Chondrocyte (in vitro differentiated cells): ENCODE results near the gene RAB44. TPM values are rescaled to one million over a fixed set of nuclear protein-coding genes. Genes with fewer than 3 reads are reported as not detected.

Source experiments
- DNase-seq: peaks from one replicate; pipeline ENCODE4 v3.0.0; 2021; ENCODE audit warnings: mixed read lengths, low spot score
- H3K27ac Mint-ChIP-seq: one replicate; pipeline ENCODE4 v1.8.0; 2021; ENCODE audit warnings: mild to moderate bottlenecking, moderate library complexity, mixed read lengths; ENCODE audit not compliant: unreplicated experiment
- H3K27me3 Mint-ChIP-seq: 2 replicates; pipeline ENCODE4 v1.8.0; 2021; ENCODE audit warnings: low read depth, mixed read lengths
- H3K36me3 Mint-ChIP-seq: 2 replicates; pipeline ENCODE4 v1.8.0; 2021; ENCODE audit warnings: low read depth, mixed read lengths
- H3K4me1 Mint-ChIP-seq: 2 replicates; pipeline ENCODE4 v1.8.0; 2021; ENCODE audit warnings: low read depth, mild to moderate bottlenecking, mixed read lengths
- H3K4me3 Mint-ChIP-seq: one replicate; pipeline ENCODE4 v1.8.0; 2021; ENCODE audit warnings: mild to moderate bottlenecking, moderate library complexity, mixed read lengths; ENCODE audit not compliant: unreplicated experiment
- H3K9me3 Mint-ChIP-seq: 2 replicates; pipeline ENCODE4 v1.8.0; 2021; ENCODE audit warnings: low read depth, mixed read lengths
- total RNA-seq: library from RNA; stranded (reverse); gene quantifications from 3 replicates; pipeline ENCODE4 v1.2.1, GENCODE V29; 2021
- TF ChIP-seq, protein P1 (sequence below): fragments of 200-600 bp; sonication (generic); IDR thresholded peaks from 2 replicates; pipeline ENCODE4 v1.5.0; 2021; ENCODE audit warnings: antibody characterized with exemption, mild to moderate bottlenecking, moderate library complexity

RAB44 gene
- total RNA-seq, 1 donor from 2014 or later = not detected

DNA sequence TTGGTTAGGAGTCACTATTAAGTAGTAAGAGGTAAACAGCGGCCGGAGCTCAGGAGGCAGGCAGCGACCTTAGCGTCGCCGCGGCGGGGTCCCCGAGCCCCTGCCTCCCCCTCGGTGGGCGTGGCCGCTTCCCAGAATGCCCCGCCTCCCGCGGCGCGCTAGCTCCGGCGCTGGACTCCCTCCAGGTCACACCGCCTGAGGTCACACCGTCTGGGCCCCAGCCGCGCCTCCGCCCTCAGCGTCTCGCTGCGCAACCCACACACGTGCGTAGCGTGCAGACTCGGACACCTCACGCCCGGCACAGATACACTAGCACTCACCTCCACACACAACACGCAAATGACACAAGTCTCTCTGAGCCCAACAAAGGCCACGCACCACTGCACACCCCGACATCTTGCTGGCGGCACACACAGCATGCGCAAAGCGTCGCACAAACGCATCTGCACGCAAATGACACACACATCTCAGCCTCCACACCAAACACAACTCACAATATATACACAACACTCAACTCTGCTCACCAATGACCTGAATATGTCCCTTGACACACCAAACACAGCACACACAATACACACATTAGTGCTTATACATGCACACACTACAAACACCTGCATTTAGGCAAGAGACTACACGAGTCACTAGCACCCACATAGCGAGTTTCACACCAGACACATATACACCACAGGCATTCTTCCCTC is 36.7 kb upstream of the RAB44 start:
- TF ChIP-seq, protein P1, sequence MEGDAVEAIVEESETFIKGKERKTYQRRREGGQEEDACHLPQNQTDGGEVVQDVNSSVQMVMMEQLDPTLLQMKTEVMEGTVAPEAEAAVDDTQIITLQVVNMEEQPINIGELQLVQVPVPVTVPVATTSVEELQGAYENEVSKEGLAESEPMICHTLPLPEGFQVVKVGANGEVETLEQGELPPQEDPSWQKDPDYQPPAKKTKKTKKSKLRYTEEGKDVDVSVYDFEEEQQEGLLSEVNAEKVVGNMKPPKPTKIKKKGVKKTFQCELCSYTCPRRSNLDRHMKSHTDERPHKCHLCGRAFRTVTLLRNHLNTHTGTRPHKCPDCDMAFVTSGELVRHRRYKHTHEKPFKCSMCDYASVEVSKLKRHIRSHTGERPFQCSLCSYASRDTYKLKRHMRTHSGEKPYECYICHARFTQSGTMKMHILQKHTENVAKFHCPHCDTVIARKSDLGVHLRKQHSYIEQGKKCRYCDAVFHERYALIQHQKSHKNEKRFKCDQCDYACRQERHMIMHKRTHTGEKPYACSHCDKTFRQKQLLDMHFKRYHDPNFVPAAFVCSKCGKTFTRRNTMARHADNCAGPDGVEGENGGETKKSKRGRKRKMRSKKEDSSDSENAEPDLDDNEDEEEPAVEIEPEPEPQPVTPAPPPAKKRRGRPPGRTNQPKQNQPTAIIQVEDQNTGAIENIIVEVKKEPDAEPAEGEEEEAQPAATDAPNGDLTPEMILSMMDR = no peak
- H3K36me3 Mint-ChIP-seq = no peaks in the 10 kb centered on the region
- DNase-seq = peak; percentile 25
- H3K4me3 Mint-ChIP-seq = no peak overlapping the region
- no peaks in the 10 kb centered on the region for H3K9me3 Mint-ChIP-seq
- no peaks in the 10 kb centered on the region for H3K27me3 Mint-ChIP-seq
- peaks cover 7% of the 10 kb centered on the region for H3K4me1 Mint-ChIP-seq
- H3K27ac Mint-ChIP-seq = no peak overlapping the region

DNA sequence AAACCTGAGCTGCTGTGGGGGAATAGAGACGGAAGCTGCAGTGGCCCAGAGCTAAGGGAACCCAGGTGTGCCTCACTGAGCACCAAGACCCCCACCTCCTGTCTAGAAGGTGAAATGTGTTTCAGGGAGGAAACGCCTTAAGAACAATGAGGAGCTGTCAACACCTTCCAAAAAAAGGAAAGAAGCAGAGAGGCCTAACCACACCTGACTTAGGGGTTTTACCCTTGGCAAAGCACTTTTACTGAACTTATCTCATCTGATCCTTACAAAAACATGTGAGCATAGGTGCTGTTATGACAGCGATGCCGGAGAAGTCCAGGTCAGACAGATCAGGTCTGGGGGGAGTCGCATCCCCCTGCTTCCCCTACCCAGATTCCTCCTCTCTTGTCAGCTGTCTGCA is 35.2 kb upstream of the RAB44 start:
- Mint-ChIP-seq H3K4me3 (no peak overlapping the region), H3K4me1 (peaks cover 18% of the 10 kb centered on the region), H3K36me3 (no peaks in the 10 kb centered on the region), H3K27ac (no peak overlapping the region), H3K27me3 (no peaks in the 10 kb centered on the region), H3K9me3 (no peaks in the 10 kb centered on the region)
- DNase-seq = no peak
- TF ChIP-seq, protein P1 = no peak

DNA sequence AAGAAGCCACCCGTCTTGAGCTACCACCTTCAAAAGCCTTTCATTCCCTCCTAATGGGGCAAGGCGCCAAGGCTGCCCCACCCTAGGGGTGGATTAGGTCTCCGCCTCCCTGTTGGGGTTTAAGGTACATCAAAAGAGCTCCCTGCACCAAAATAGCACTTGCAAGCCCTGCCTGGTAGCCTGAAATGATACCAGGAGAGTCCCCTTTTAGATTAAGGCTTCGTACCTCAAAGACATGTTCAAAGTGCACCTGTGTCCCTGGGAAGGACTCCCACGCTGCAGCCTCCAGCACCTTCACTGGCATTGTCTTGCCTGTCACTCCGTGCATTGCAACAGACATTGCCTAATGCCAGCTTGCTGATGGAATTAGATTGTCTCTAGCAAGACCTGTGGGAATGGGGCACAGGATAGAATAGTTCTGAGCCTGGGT is 34.8 kb upstream of the RAB44 start:
- DNase-seq = peak; percentile 33
- TF ChIP-seq, protein P1 = no peak
- Mint-ChIP-seq H3K4me1 (peaks cover 19% of the 10 kb centered on the region), H3K9me3 (no peaks in the 10 kb centered on the region), H3K27ac (no peak overlapping the region), H3K27me3 (no peaks in the 10 kb centered on the region), H3K4me3 (no peak overlapping the region), H3K36me3 (no peaks in the 10 kb centered on the region)

DNA sequence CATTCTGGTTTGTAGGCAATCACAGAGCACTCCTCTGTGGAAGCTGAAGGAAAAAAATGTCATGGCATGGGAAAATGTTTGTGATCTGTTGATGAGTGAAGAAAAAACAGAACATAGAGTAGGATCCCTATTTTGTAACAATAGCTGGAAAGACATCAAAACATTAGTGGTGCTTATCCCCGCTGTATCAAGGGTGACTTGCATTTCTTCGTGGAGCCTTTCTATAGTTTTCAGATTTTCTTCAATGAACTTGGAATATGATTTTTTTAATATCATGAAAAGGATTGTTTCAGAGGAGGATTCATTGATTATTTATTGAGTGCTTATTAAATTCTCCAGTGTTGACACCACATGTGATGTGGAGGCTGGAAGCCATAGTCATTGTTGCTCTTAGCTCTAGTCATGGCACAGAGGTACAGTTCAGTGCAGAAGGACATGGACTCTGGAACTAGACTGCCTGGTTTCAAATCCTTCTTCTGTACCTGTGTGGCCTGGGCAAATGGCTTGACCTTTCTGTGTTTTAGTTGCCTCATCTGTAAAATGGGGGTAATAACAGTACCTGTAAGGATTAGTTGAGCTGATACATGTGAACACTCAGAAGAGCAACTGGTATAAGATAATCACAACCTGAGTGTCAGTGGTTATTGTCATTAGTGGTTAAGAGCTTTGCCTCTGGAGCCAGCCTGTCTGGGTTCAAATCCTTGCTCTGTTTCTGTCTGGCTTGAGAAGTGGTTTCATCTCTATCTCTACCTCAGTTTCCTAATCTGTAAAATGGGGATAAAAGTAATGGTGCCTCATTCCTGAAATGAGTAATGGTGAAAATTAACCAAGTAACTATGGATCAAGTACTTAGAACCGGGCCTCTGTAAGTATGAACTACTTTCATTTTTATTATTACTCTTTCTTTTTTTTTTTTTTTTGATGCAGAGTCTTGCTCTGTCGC is 33.9 kb upstream of the RAB44 start:
- H3K27me3 Mint-ChIP-seq = no peaks in the 10 kb centered on the region
- TF ChIP-seq, protein P1 = no peak
- no peak for DNase-seq
- H3K36me3 Mint-ChIP-seq = no peaks in the 10 kb centered on the region
- no peak overlapping the region for H3K4me3 Mint-ChIP-seq
- H3K27ac Mint-ChIP-seq = no peak overlapping the region
- H3K4me1 Mint-ChIP-seq = peaks cover 19% of the 10 kb centered on the region
- H3K9me3 Mint-ChIP-seq = no peaks in the 10 kb centered on the region

DNA sequence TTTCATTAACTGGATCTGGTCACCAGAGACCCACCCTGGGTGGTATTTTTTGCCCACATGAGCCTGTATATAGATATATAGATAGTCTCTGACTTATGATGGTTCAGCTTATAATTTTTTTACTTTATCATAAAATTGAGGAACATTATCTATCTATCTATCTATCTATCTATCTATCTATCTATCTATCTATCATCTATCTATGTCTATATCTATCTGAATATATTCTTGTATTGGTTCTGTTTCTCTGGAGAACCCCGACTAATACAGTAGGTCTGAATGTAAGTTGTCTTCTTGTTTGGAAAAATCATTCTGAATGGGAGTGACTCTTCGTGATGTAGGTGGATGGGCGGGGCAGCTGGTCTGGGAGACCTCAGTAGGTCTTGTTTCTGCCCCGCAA is 32.4 kb upstream of the RAB44 start:
- no peak for DNase-seq
- H3K27me3 Mint-ChIP-seq = no peaks in the 10 kb centered on the region
- TF ChIP-seq, protein P1 = no peak
- H3K4me3 Mint-ChIP-seq = no peak overlapping the region
- H3K27ac Mint-ChIP-seq = no peak overlapping the region
- no peaks in the 10 kb centered on the region for H3K9me3 Mint-ChIP-seq
- H3K4me1 Mint-ChIP-seq = peaks cover 19% of the 10 kb centered on the region
- H3K36me3 Mint-ChIP-seq = no peaks in the 10 kb centered on the region
